Stimulated activated CD4-positive, alpha-beta T cell treated with anti-CD3 and anti-CD28 coated beads, TNF-alpha, amount 100 ng/mL, for 48 hours (primary cell): ENCODE results near the gene RIPOR2.
A peak's percentile ranks its signal among the peaks of the same experiment; 100 is the strongest.
"Not testable (repeated sequence)": the region's sequence is repeated elsewhere in the genome, so short reads cannot be mapped to it uniquely, and the experiment has no call there.

Source experiments
- DNase-seq, 3 donors: peaks; one replicate each; pipeline ENCODE4 v3.0.0-alpha.2; 2020; ENCODE audit warnings: low read depth in 3 of 3

Gene RIPOR2

DNA sequence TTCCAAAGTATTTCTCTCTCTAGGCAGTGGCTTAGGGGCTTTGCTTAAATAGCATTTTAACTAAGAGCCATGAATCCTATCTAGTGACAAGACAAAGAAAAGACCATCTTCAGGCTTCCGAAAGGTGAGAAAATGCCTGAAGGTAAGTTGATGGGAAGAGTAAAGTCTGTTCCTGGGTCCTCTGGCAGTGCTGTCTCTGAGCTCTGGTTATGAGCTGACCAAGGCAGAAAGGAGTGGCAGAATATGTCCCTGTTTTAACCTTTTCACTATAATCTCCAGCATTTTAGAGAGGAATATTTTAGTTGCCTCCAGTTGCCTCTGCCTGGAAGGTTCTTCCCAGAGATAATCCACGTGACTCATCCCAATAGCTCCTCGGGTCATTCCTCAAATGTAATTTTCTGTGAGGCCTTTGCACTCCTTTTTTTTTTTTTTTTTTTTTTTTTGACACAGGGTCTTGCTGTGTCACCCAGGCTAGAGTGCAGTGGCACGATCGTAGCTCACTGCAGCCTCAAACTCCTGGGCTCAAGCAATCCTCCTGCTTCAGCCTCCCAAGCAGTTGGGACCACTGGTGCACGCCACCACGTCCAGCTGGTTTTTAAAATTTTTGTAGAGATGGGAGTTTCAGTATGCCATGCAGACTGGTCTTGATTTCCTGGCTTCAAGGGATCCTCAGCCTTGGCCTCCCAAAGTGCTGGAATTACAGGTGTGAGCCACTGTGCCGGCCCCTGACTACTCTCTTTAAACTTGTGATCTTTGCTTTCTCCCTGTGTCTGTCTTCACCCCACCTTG, 133.3 kb downstream of the RIPOR2 start:
- no peak for DNase-seq

- DNase-seq = no peak
Measured at GRCh38 chr6:24799541-24799915, 136.2 kb downstream of the RIPOR2 start.

DNA sequence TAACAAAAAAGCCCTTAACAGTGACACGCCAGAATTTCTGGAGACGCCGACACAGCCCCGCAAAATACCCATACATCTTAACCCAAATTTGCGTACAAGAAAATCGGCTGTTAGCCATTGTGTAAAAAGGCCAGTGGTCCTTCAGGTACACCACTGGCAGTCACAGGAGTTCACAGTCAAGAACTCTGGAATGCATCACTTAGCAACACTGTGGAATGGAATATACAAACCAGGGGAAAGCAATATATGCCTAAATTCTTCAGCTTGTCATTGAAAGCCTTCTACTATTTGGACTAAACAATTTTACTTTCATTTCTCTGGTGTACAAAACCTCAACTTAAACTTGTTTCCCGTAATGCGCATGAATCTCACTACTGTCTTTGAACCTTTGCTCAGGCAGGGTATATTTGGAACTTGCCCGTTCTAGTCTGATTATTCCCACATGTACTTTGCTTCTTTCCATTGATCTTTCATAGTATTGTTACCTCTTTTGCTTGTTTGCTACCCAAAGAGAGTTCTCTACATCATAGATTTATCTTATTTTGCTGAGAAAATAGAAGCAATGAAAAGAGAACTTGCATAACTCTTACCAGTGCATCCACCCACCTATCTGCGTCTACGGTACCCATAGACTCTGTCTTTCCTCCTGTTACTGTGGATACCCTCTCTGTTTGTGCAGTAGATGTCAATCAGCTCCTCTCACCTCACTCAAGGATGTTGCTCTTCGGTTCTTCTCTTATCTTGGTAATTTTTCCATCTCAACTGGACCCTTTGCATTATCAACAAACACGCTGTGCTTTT, 136.8 kb downstream of the RIPOR2 start, which contains the start of gene ARMH2:
Gene ARMH2 (minus strand): TSS at position 178 of the 801 bp plus-strand sequence. CDS start 60 bp downstream, at position 118.
- DNase-seq = no peak

GRCh38 chr6:24797596-24798216, 138.1 kb downstream of the RIPOR2 start:
- DNase-seq = no peak

- no peak for DNase-seq
Measured at GRCh38 chr6:24796616-24797290, 139.0 kb downstream of the RIPOR2 start.

DNA sequence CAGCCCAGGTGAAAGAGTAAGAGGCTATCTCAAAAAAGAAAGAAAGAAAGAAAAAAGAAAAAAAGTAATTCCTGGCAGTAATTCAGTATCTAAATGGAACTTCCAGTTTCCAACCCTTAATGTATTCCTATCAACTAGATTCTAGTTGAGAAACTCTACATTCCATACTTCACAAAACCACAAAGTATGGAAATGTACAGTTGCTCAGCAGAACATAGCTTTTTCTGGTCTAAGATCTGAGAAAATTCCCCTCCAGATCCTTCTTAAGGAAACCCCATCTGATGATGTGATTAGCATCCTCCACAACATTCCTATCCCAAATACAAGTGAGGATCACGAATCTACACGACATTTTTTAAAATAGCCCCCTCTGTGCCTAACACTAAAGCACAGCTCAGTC, 140.7 kb downstream of the RIPOR2 start:
- DNase-seq = no peak

- DNase-seq = no peak
Measured at GRCh38 chr6:24788031-24788665, 147.6 kb downstream of the RIPOR2 start.

DNA sequence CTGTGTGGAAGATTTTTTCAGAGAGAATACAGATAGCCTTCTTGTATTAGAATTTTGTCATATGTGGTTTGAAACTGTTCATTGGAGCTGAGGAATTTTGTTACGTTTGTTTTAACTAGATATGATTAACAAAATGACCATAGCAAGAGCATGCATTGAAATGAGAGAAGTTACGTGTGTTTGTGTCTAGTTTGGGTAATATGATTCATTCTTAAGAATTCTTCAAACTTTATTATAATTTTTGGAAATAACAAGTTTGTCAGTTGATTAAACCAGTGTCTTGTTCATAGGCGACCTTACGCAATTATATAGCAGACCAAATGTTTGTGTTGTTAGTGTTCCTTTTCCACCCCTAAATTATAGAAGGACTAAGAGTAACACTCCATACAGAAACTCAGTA, 155.6 kb downstream of the RIPOR2 start:
- DNase-seq = no peak

DNA sequence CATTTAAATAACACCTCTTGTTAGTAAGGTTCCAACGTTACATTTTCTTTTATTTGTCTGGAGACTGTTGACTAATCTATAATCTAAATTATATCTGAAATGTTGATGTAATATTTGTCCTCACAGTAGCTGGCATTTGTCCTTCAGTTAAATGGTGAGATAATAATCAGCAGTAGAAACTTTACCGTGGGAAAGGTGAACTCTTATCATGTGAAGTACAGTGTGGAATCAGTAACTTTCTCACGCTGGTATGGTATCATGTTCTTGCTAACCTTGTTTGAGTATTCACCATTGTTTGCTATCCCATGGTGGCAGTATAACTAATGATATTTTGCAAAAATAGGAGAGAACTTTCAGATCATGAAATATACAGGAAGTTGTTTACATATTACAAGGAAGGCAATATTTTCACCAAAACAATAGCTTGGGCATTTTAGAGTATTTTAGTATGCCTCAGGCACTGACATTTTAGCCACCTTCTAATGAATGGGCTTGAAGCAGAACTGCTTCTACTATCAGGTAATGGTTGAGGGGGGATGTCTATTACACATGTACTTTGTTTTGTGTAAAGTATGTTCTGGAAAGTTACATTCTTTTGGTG, 156.2 kb downstream of the RIPOR2 start:
- no peak for DNase-seq

DNA sequence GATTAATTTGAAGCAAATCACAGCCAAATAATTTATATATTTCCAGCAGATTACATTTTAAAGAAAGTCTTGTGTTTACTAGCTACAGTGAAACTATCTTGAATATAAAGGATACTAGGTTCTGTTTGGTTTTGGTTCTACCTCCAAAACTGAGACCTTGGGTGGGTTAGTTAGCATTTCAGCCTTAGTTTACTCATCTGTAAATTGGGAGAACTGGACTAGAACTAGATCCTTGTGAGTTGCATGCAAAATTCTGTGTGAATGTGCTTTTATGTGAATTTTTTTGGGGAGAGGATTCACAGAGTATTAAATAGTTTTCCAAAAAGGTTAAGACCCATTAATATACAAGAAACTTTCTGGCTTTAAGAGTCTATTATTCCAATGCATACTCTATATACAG, 156.9 kb downstream of the RIPOR2 start:
- DNase-seq = no peak

DNA sequence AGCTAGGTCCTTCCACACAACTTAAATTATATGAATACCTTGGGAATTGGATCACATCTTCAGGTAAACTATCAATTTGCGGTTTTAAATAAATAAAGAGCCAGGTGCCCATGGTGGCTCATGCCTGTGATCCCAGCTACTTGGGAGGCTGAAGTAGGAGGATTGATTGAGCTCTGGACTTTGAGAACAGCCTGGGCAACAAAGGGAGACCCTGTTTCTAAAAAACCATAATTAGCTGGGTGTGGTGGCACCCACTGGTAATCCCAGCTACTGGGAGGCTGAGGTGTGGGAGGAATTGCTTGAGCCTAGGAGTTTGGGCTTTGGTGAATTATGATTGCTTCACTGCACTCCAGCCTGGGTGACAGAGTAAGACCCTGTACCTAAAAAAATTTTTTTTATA, 157.6 kb downstream of the RIPOR2 start:
- no peak for DNase-seq

DNA sequence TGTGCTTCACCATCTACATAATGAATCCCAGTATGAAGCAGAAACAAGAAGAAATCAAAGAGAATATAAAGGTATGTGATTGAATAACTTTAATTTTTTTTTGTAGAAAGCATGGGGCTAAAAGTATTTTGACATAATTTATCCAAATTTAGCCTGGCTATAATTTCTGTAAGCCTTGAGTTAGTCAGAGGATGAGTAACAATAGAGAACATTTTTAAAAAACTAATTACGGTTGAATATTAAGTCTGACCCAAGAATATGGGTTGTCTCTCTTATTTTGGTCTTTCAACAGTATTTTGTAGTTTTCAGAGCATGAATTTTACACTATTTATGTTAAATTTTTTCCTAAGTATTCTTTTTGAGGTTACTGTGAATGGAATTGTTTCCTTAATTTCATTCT, 158.5 kb downstream of the RIPOR2 start:
- no peak for DNase-seq

DNA sequence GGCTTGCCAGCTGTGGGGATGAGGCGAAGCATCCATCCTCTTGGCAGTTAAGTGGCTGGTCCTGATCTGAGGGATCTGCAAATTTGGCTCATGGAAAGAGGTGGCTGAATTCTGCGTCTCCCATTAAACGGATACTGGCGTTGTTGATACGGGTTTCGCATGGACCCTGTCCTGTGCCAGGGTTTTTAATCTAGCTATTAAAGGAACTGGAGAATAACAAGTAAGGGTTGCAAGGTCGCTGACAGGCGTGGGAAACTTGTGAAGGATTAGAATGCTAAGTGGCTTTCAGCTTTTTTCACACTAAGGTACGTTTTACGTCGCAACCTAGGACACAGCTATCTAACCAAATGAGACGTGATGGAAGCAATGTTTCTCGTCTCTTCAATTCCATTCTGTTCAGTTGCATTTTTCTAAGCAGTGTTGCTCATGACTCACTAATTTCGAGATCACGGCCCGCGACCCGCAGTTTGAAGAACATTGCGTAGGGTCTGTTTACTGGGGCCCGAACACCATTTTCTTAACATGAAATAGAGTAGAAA, 160.2 kb downstream of the RIPOR2 start:
- DNase-seq = no peak

DNA sequence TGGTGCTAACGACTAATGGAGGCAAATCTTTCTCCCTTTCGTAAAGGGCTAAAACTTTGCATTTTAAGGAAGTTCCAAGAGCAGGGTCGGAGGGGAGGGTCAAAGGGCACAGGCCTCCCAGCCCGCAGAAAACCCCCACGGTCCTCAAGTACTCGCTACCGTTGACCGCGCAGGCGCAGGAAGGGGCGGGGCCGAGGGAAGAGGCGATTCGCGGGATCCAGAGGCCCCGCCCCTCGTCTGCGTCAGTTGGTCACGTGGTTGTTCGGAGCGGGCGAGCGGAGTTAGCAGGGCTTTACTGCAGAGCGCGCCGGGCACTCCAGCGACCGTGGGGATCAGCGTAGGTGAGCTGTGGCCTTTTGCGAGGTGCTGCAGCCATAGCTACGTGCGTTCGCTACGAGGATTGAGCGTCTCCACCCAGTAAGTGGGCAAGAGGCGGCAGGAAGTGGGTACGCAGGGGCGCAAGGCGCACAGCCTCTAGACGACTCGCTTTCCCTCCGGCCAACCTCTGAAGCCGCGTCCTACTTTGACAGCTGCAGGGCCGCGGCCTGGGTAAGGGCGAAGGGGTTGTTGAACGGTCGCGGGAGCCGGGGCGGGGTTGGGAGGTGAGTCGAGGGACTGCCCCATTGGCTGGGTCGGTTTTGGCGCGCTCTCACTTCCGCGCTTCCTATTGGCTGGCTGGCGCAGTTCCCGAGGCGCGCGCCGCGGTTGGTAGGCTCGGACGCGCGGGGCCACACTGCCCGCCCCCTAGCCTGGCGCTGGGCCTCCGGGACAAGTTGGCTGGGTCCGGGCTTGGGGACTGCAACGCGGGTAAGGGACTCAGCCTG, 160.9 kb downstream of the RIPOR2 start, which contains the start of gene GMNN:
Gene GMNN (plus strand): TSS at position 242 of the 824 bp plus-strand sequence. CDS start 2,310 bp downstream, outside the sequence.
- DNase-seq = peak; percentile 96 to 99 (median 97)

DNA sequence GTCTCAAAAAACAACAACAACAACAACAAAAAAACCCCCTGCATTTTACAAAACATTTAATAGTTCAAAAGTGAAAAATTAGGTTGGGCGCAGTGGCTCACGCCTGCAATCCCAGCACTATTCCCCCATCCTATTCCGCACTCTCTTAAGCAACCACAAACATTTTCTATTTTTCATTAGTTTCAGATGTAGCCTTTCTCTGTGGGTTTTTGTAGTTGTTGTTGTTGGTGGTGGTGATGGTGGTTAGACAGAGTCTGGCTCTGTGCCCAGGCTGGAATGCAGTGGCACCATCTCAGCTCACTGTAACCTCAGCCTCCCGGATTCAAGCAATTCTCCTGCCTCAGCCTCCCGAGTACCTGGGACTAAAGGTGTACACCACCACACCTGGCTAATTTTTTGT, 167.4 kb downstream of the RIPOR2 start:
- DNase-seq = no peak

GRCh38 chr6:24766680-24767462, 168.9 kb downstream of the RIPOR2 start:
- no peak for DNase-seq

DNA sequence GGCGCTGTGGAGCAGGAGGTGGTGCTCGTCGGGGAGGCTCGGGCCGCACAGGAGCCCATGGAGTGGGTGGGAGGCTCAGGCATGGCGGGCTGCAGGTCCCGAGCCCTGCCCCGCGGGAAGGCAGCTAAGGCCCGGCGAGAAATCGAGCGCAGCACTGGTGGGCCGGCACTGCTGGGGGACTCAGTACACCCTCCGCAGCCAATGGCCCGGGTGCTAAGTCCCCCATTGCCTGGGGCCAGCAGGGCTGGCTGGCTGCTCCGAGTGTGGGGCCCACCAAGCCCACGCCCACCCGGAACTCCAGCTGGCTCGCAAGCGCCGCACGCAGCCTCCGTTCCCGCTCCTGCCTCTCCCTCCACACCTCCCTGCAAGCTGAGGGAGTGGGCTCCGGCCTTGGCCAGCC, 169.8 kb downstream of the RIPOR2 start:
- DNase-seq = not testable (repeated sequence)

DNA sequence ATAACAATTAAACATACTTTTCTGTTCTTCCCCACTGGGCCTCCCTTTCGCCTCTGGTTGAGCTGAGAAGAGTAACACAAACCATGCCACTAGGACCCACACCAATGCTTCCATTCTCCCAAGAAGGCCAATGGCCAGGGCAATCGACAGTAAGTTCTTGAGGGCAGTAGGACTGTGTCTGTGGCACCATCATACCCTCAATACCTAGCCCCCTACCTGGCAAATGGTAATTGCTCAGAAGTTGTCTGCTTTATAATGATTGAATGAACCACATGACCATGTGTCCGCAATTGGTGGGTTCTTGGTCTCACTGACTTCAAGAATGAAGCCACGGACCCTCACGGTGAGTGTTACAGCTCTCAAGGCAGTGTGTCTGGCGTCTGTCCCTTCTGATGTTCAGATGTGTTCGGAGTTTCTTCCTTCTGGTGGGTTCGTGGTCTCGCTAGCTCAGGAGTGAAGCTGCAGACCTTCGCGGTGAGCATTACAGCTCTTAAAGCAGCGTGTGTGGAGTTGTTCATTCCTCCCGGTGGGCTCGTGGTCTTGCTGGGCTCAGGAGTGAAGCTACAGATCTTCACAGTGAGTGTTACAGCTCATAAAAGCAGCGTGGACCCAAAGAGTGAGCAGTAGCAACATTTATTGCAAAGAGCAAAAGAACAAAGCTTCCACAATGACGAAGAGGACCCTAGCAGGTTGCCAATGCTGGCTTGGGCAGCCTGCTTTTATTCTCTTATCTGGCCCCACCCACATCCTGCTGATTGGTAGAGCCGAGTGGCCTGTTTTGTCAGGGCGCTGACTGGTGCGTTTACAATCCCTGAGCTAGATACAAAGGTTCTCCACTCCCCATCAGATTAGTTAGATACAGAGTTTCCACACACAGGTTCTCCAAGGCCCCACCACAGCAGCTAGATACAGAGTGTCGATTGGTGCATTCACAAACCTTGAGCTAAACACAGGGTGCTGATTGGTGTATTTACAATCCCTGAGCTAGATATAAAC, 170.6 kb downstream of the RIPOR2 start:
- not testable (repeated sequence) for DNase-seq
